ENCODE data around the gene SLC25A52. TPM values are rescaled to one million over a fixed set of nuclear protein-coding genes. Genes with fewer than 3 reads are reported as not detected.

Gene SLC25A52
- total and polyA plus RNA-seq, 3 donors from 2014 or later: 4.0 to 23.4 (median 5.7) TPM

DNA sequence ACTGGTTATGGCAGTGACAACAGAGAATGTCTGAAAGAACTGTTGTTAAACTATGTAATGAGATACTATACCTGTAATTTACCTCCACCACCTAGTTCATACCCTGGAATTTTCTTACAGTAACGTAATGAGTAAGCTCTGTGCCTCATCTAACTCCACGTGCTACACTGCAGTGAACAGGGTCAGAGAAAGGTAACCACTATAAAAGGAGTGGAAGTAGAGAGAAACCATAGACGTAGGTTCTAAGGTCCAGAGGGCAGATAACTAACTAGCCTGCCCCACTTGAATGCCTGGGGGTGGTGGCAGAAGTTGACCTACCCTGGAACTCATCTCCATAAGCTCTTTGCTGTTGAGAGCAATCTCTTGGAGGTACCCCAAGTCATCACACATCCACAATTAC is 44.3 kb downstream of the SLC25A52 start:
- no peaks in the 10 kb centered on the region for H3K4me1 ChIP-seq
- WGBS, 2 donors: 85 to 94% methylated on average over 3 of the region's 3 CpGs
- TF ChIP-seq CTCF (IDR thresholded peaks at IDR 0.05): no peak
- no peak for TF ChIP-seq POLR2A (IDR thresholded peaks at IDR 0.05)
- no peaks in the 10 kb centered on the region for H3K27me3 ChIP-seq
- no peak overlapping the region for H3K4me3 ChIP-seq
- H3K36me3 ChIP-seq (ENCODE audit: low read depth, missing control alignments): no peaks in the 10 kb centered on the region
- no peak for DNase-seq
- intact Hi-C loops (cut with DNase I; ENCODE audit: low total_unique reads): no loop called here
- H3K9me3 ChIP-seq: no peaks in the 10 kb centered on the region
- H3K27ac ChIP-seq: no peak overlapping the region

GRCh38 chr18:31711365-31712172 is 49.1 kb downstream of the SLC25A52 start:
- Histone ChIP-seq H3K4me3 (no peak overlapping the region), H3K36me3 (ENCODE audit: low read depth, missing control alignments) (no peaks in the 10 kb centered on the region), H3K4me1 (no peaks in the 10 kb centered on the region), H3K27me3 (no peaks in the 10 kb centered on the region), H3K27ac (no peak overlapping the region), H3K9me3 (no peaks in the 10 kb centered on the region)
- WGBS, 2 donors: 86 to 91% methylated on average over 3 of the region's 3 CpGs
- TF ChIP-seq CTCF (IDR thresholded peaks at IDR 0.05) (no peak), POLR2A (IDR thresholded peaks at IDR 0.05) (no peak)
- no peak for DNase-seq
- intact Hi-C loops (cut with DNase I; ENCODE audit: low total_unique reads): no loop called here

DNA sequence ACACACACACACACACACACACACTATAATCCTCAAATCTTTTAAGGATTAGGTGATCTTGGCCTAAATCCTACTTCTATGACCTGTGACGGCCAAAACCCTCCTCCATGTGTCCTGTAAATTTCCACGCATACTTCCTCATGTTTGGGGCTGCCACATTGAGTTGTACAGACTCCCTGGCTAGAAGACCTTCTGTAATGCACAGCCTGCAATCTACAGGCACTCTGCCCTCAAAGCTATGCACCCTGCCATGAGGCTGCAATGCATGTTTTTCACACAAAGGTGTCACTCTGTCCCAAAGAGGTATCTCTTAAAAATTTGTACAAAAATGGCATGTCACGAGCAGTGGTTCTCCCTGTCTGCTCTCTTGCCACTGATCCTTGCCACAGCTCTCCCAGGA is 49.9 kb downstream of the SLC25A52 start:
- intact Hi-C loops (cut with DNase I; ENCODE audit: low total_unique reads): no loop called here
- no peaks in the 10 kb centered on the region for H3K27me3 ChIP-seq
- 78 to 82% methylated on average over 3 of the region's 3 CpGs for WGBS, 2 donors

More for the DNA sequence above, 49.9 kb downstream of the SLC25A52 start:
- no peak for DNase-seq
- Histone ChIP-seq H3K9me3 (no peaks in the 10 kb centered on the region), H3K27ac (no peak overlapping the region), H3K4me1 (no peaks in the 10 kb centered on the region), H3K36me3 (ENCODE audit: low read depth, missing control alignments) (no peaks in the 10 kb centered on the region), H3K4me3 (no peak overlapping the region)
- TF ChIP-seq CTCF (IDR thresholded peaks at IDR 0.05): no peak
- TF ChIP-seq POLR2A (IDR thresholded peaks at IDR 0.05): no peak

Other genes with a start within 250 kb of the SLC25A52 start
- gene TTR, start 169.0 kb downstream of the SLC25A52 start, total RNA-seq: 1 to 10 TPM in 1 of 2 donors, under 1 TPM in 1; 0.63 to 1.1 TPM
- gene TTR, start 169.0 kb downstream of the SLC25A52 start, polyA plus RNA-seq (ENCODE audit: insufficient read depth, low read depth, low replicate concordance): 2.8 TPM
- 10 to 100 TPM; 14.9 to 19.5 TPM for gene B4GALT6, start 76.3 kb downstream of the SLC25A52 start, total RNA-seq
- gene B4GALT6, start 76.3 kb downstream of the SLC25A52 start, polyA plus RNA-seq (ENCODE audit: insufficient read depth, low read depth, low replicate concordance): 12.1 TPM
- gene TRAPPC8, start 182.2 kb upstream of the SLC25A52 start, total RNA-seq: 10 to 100 TPM; 59.0 to 85.0 TPM
- gene TRAPPC8, start 182.2 kb upstream of the SLC25A52 start, polyA plus RNA-seq (ENCODE audit: insufficient read depth, low read depth, low replicate concordance): 80.0 TPM

Data from testis (tissue), 3 donors.